Measurements from ENCODE around the gene WWTR1.

The WWTR1 gene

GRCh38 chr3:149567381-149567780, 90.4 kb downstream of the WWTR1 start:
- Histone ChIP-seq H3K4me3 (ENCODE audit: low read depth, low read length) (no peak overlapping the region), H3K9ac (ENCODE audit: low read depth, low read length) (no peak overlapping the region), H3K4me1 (ENCODE audit: control insufficient read depth, insufficient read depth, low read length) (peaks cover 17% of the 10 kb centered on the region), H3K27me3 (ENCODE audit: control insufficient read depth, insufficient read depth, low read length) (no peaks in the 10 kb centered on the region), H3K9me3 (ENCODE audit: control insufficient read depth, insufficient read depth, low read length) (no peaks in the 10 kb centered on the region), H3K36me3 (ENCODE audit: control insufficient read depth, insufficient read depth, low read length) (no peaks in the 10 kb centered on the region)

GRCh38 chr3:149566292-149566975, 91.4 kb downstream of the WWTR1 start:
- H3K4me3 ChIP-seq (ENCODE audit: low read depth, low read length), result no peak overlapping the region
- H3K4me1 ChIP-seq (ENCODE audit: control insufficient read depth, insufficient read depth, low read length), result peaks cover 17% of the 10 kb centered on the region
- H3K36me3 ChIP-seq (ENCODE audit: control insufficient read depth, insufficient read depth, low read length), result no peaks in the 10 kb centered on the region
- H3K9ac ChIP-seq (ENCODE audit: low read depth, low read length), result no peak overlapping the region
- H3K27me3 ChIP-seq (ENCODE audit: control insufficient read depth, insufficient read depth, low read length), result no peaks in the 10 kb centered on the region
- no peaks in the 10 kb centered on the region for H3K9me3 ChIP-seq (ENCODE audit: control insufficient read depth, insufficient read depth, low read length)

GRCh38 chr3:149564079-149564478, 93.7 kb downstream of the WWTR1 start:
- no peak overlapping the region for H3K9ac ChIP-seq (ENCODE audit: low read depth, low read length)
- no peak overlapping the region for H3K4me3 ChIP-seq (ENCODE audit: low read depth, low read length)
- no peaks in the 10 kb centered on the region for H3K27me3 ChIP-seq (ENCODE audit: control insufficient read depth, insufficient read depth, low read length)
- no peaks in the 10 kb centered on the region for H3K36me3 ChIP-seq (ENCODE audit: control insufficient read depth, insufficient read depth, low read length)
- H3K4me1 ChIP-seq (ENCODE audit: control insufficient read depth, insufficient read depth, low read length), result peaks cover 17% of the 10 kb centered on the region
- no peaks in the 10 kb centered on the region for H3K9me3 ChIP-seq (ENCODE audit: control insufficient read depth, insufficient read depth, low read length)

GRCh38 chr3:149563114-149563513, 94.7 kb downstream of the WWTR1 start:
- no peaks in the 10 kb centered on the region for H3K36me3 ChIP-seq (ENCODE audit: control insufficient read depth, insufficient read depth, low read length)
- no peaks in the 10 kb centered on the region for H3K27me3 ChIP-seq (ENCODE audit: control insufficient read depth, insufficient read depth, low read length)
- H3K9me3 ChIP-seq (ENCODE audit: control insufficient read depth, insufficient read depth, low read length), result no peaks in the 10 kb centered on the region
- H3K9ac ChIP-seq (ENCODE audit: low read depth, low read length), result no peak overlapping the region
- H3K4me1 ChIP-seq (ENCODE audit: control insufficient read depth, insufficient read depth, low read length), result peaks cover 17% of the 10 kb centered on the region
- no peak overlapping the region for H3K4me3 ChIP-seq (ENCODE audit: low read depth, low read length)

- Histone ChIP-seq H3K9me3 (ENCODE audit: control insufficient read depth, insufficient read depth, low read length) (no peaks in the 10 kb centered on the region), H3K36me3 (ENCODE audit: control insufficient read depth, insufficient read depth, low read length) (no peaks in the 10 kb centered on the region), H3K27me3 (ENCODE audit: control insufficient read depth, insufficient read depth, low read length) (no peaks in the 10 kb centered on the region)
These were observed 97.2 kb downstream of the WWTR1 start for GRCh38 chr3:149560617-149561016.

GRCh38 chr3:149560001-149560400, 97.8 kb downstream of the WWTR1 start:
- Histone ChIP-seq H3K4me3 (ENCODE audit: low read depth, low read length) (no peak overlapping the region), H3K36me3 (ENCODE audit: control insufficient read depth, insufficient read depth, low read length) (no peaks in the 10 kb centered on the region), H3K9me3 (ENCODE audit: control insufficient read depth, insufficient read depth, low read length) (no peaks in the 10 kb centered on the region), H3K27me3 (ENCODE audit: control insufficient read depth, insufficient read depth, low read length) (no peaks in the 10 kb centered on the region), H3K4me1 (ENCODE audit: control insufficient read depth, insufficient read depth, low read length) (peaks cover 20% of the 10 kb centered on the region), H3K9ac (ENCODE audit: low read depth, low read length) (peak overlapping the region; percentile 17)

More at GRCh38 chr3:149560617-149561016, 97.2 kb downstream of the WWTR1 start:
- Histone ChIP-seq H3K4me1 (ENCODE audit: control insufficient read depth, insufficient read depth, low read length) (peaks cover 14% of the 10 kb centered on the region), H3K9ac (ENCODE audit: low read depth, low read length) (no peak overlapping the region), H3K4me3 (ENCODE audit: low read depth, low read length) (no peak overlapping the region)

GRCh38 chr3:149559525-149559924, 98.3 kb downstream of the WWTR1 start:
- Histone ChIP-seq H3K9me3 (ENCODE audit: control insufficient read depth, insufficient read depth, low read length) (no peaks in the 10 kb centered on the region), H3K9ac (ENCODE audit: low read depth, low read length) (no peak overlapping the region), H3K4me3 (ENCODE audit: low read depth, low read length) (no peak overlapping the region), H3K27me3 (ENCODE audit: control insufficient read depth, insufficient read depth, low read length) (no peaks in the 10 kb centered on the region), H3K4me1 (ENCODE audit: control insufficient read depth, insufficient read depth, low read length) (peaks cover 21% of the 10 kb centered on the region), H3K36me3 (ENCODE audit: control insufficient read depth, insufficient read depth, low read length) (no peaks in the 10 kb centered on the region)

- Histone ChIP-seq H3K4me1 (ENCODE audit: control insufficient read depth, insufficient read depth, low read length) (peaks cover 8% of the 10 kb centered on the region), H3K4me3 (ENCODE audit: low read depth, low read length) (no peak overlapping the region)
These were observed 101.9 kb downstream of the WWTR1 start for GRCh38 chr3:149555927-149556326.

GRCh38 chr3:149554826-149555225, 103.0 kb downstream of the WWTR1 start:
- H3K27me3 ChIP-seq (ENCODE audit: control insufficient read depth, insufficient read depth, low read length), result no peaks in the 10 kb centered on the region
- H3K4me1 ChIP-seq (ENCODE audit: control insufficient read depth, insufficient read depth, low read length), result peaks cover 8% of the 10 kb centered on the region
- H3K9me3 ChIP-seq (ENCODE audit: control insufficient read depth, insufficient read depth, low read length), result no peaks in the 10 kb centered on the region
- H3K36me3 ChIP-seq (ENCODE audit: control insufficient read depth, insufficient read depth, low read length), result no peaks in the 10 kb centered on the region
- H3K9ac ChIP-seq (ENCODE audit: low read depth, low read length), result no peak overlapping the region
- no peak overlapping the region for H3K4me3 ChIP-seq (ENCODE audit: low read depth, low read length)

More at GRCh38 chr3:149555927-149556326, 101.9 kb downstream of the WWTR1 start:
- Histone ChIP-seq H3K27me3 (ENCODE audit: control insufficient read depth, insufficient read depth, low read length) (no peaks in the 10 kb centered on the region), H3K9me3 (ENCODE audit: control insufficient read depth, insufficient read depth, low read length) (no peaks in the 10 kb centered on the region), H3K36me3 (ENCODE audit: control insufficient read depth, insufficient read depth, low read length) (no peaks in the 10 kb centered on the region), H3K9ac (ENCODE audit: low read depth, low read length) (peak overlapping the region; percentile 28)

GRCh38 chr3:149553781-149554451, 103.9 kb downstream of the WWTR1 start:
- H3K4me1 ChIP-seq (ENCODE audit: control insufficient read depth, insufficient read depth, low read length), result peaks cover 8% of the 10 kb centered on the region

GRCh38 chr3:149552700-149553099, 105.1 kb downstream of the WWTR1 start:
- H3K4me3 ChIP-seq (ENCODE audit: low read depth, low read length), result no peak overlapping the region
- H3K36me3 ChIP-seq (ENCODE audit: control insufficient read depth, insufficient read depth, low read length), result no peaks in the 10 kb centered on the region
- H3K4me1 ChIP-seq (ENCODE audit: control insufficient read depth, insufficient read depth, low read length), result peaks cover 17% of the 10 kb centered on the region
- H3K9me3 ChIP-seq (ENCODE audit: control insufficient read depth, insufficient read depth, low read length), result no peaks in the 10 kb centered on the region
- no peak overlapping the region for H3K9ac ChIP-seq (ENCODE audit: low read depth, low read length)
- no peaks in the 10 kb centered on the region for H3K27me3 ChIP-seq (ENCODE audit: control insufficient read depth, insufficient read depth, low read length)

More at GRCh38 chr3:149553781-149554451, 103.9 kb downstream of the WWTR1 start:
- Histone ChIP-seq H3K4me3 (ENCODE audit: low read depth, low read length) (no peak overlapping the region), H3K27me3 (ENCODE audit: control insufficient read depth, insufficient read depth, low read length) (no peaks in the 10 kb centered on the region), H3K9me3 (ENCODE audit: control insufficient read depth, insufficient read depth, low read length) (no peaks in the 10 kb centered on the region), H3K36me3 (ENCODE audit: control insufficient read depth, insufficient read depth, low read length) (no peaks in the 10 kb centered on the region), H3K9ac (ENCODE audit: low read depth, low read length) (no peak overlapping the region)

GRCh38 chr3:149551500-149551899, 106.3 kb downstream of the WWTR1 start:
- H3K27me3 ChIP-seq (ENCODE audit: control insufficient read depth, insufficient read depth, low read length), result no peaks in the 10 kb centered on the region
- no peak overlapping the region for H3K9ac ChIP-seq (ENCODE audit: low read depth, low read length)
- no peaks in the 10 kb centered on the region for H3K9me3 ChIP-seq (ENCODE audit: control insufficient read depth, insufficient read depth, low read length)
- no peak overlapping the region for H3K4me3 ChIP-seq (ENCODE audit: low read depth, low read length)
- H3K4me1 ChIP-seq (ENCODE audit: control insufficient read depth, insufficient read depth, low read length), result peaks cover 22% of the 10 kb centered on the region
- H3K36me3 ChIP-seq (ENCODE audit: control insufficient read depth, insufficient read depth, low read length), result no peaks in the 10 kb centered on the region

Measured in iPS-15b (cell line).